ENCODE data around the gene FSIP1. TPM values are rescaled to one million over a fixed set of nuclear protein-coding genes. Genes with fewer than 3 reads are reported as not detected.

Gene FSIP1
- total RNA-seq, 2 experiments from 2014 or later, result 0.21 to 0.27 TPM

DNA sequence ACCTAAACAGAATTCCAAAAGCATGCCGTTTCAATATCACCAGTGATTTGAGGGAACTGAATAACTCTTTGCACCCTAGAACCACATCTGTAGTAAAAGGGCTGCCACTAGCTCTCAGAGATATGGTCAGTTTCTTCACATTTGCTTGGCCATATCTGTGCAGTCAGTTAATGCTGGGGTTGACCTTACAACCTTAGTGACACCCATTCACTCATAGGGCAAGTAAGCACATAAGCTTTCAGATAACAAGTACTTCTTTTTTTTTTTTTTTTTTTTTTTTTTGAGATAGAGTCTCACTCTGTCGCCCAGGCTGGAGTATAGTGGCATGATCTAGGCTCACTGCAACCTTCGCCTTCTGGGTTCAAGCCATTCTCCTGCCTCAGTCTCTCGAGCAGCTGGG lies 20.4 kb upstream of the FSIP1 start:
- Mint-ChIP-seq H3K4me3 (no peak overlapping the region), H3K27ac (no peak overlapping the region)
- CTCF ChIA-PET, result interaction anchor here (0.7 kb wide), 1 partner anchor 205 kb away, joined by 5 read pairs; no protein-coding TSS in a partner anchor

DNA sequence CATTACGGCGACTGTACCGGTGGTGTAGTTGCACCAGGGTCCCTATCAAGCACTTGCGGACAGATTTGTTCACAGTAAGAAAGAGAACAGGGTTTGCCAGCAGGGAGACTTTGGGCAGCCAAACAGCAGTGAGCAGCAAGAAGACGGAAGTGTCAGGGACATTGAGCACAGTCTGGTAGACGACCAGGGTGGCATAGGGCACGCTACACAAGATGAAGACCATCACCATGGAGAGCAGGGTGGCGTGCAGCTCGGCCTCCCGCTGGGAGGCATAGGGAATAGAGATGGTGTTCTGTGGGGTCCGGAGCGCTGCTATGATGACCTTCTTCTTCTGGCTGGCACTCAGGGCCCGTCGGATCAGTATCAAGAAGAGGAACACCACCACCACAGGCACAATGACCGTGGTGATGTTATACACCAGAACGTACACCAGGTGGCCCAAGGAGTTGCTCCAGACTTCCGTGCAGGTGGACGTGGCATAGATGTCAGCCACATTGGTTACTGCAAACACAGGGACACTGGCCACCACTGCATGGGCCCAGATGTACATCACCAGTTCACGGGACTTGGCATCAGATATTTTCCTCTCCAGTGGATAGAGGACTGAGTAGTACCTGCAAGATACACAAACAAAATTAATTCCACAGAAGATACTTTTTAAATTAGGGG lies 19.1 kb upstream of the FSIP1 start:
- intact Hi-C loops (cut with micrococcal nuclease), result loop anchor here (1.0 kb wide), 1 partner anchor 74 kb away; no protein-coding TSS in a partner anchor
- CTCF ChIA-PET, result interaction anchor here (1.0 kb wide), 1 partner anchor 25 kb away, joined by 4 read pairs; no protein-coding TSS in a partner anchor
- H3K27me3 Mint-ChIP-seq (ENCODE audit: low read depth), result peaks cover 21% of the 10 kb centered on the region
- no peaks in the 10 kb centered on the region for H3K36me3 Mint-ChIP-seq (ENCODE audit: low read depth)
- no peaks in the 10 kb centered on the region for H3K4me1 Mint-ChIP-seq (ENCODE audit: low read depth)
- peak; percentile 34 for DNase-seq
- H3K27ac Mint-ChIP-seq, result no peak overlapping the region
- no peaks in the 10 kb centered on the region for H3K9me3 Mint-ChIP-seq
- H3K4me3 Mint-ChIP-seq, result no peak overlapping the region

More for the DNA sequence above, 20.4 kb upstream of the FSIP1 start:
- Mint-ChIP-seq H3K9me3 (no peaks in the 10 kb centered on the region), H3K4me1 (ENCODE audit: low read depth) (no peaks in the 10 kb centered on the region), H3K27me3 (ENCODE audit: low read depth) (peaks cover 18% of the 10 kb centered on the region), H3K36me3 (ENCODE audit: low read depth) (no peaks in the 10 kb centered on the region)
- intact Hi-C loops (cut with micrococcal nuclease), result no loop called here
- DNase-seq, result no peak

DNA sequence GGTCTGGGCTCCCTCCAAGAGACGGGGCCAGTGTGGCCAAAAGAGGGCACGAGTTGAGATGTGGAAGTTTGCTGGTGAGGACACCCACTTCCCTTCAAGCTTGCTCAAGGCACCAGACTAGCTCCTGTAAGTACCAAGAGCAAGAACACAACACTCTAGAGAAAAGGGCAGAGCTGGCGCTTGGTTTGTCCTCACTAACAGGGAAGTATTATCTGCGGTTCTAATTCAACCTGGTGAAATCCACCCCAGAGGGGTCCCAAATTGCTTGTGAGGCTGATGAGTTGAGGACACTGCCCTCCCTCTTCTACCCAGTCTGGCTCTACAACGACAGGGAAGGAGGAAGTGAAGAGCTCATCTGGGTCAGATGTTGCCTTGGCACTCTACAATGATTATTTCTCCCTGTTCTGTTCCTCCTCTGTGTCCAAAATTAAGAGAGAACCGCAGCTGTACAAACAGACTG lies 16.9 kb upstream of the FSIP1 start:
- CTCF ChIA-PET, result interaction anchor here (1.3 kb wide), 1 partner anchor 474 kb away, joined by 3 read pairs; no protein-coding TSS in a partner anchor
- no peaks in the 10 kb centered on the region for H3K4me1 Mint-ChIP-seq (ENCODE audit: low read depth)
- intact Hi-C loops (cut with micrococcal nuclease), result no loop called here

DNA sequence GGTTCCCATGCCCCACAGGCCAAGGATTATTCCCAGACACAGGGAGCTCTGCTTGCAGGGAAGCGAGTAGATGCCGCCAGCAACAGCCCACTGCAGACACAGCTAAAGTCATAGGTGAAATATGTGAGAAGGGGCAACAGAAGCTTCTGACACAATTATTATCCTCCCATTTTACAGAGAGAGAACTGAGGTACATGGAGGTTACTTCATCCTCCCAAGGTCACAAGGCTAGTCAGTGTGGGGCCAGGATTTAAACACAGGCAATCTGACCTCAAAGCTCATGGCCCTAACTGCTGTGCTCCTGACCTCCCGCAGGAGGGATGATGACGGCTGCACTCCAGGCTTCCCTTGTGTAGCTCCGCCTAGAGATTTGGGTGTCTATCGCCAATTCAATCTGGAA lies 15.7 kb upstream of the FSIP1 start:
- Mint-ChIP-seq H3K36me3 (ENCODE audit: low read depth) (no peaks in the 10 kb centered on the region), H3K4me1 (ENCODE audit: low read depth) (no peaks in the 10 kb centered on the region)

More for the DNA sequence above, 16.9 kb upstream of the FSIP1 start:
- Mint-ChIP-seq H3K36me3 (ENCODE audit: low read depth) (no peaks in the 10 kb centered on the region), H3K4me3 (no peak overlapping the region), H3K9me3 (no peaks in the 10 kb centered on the region), H3K27ac (no peak overlapping the region), H3K27me3 (ENCODE audit: low read depth) (peaks cover 33% of the 10 kb centered on the region)
- DNase-seq, result no peak

DNA sequence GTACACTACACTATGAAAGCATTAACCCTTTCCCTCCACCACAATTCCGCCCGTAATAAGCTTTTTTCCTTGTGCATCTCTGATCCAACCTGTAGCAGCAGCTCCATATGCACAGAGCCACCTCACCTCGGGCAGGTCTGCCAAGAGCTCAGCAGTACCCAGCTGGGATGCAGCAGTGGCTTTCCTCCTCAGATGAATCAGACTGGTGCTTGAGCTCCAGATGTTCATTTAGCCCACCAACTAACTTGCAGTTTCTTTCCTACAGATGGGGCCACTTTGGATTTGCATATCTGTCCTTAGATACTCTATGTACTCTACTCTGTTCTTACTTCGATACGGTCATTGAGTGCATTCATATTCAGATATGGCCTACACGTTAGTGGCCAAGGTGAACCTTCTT lies 14.8 kb upstream of the FSIP1 start:
- Mint-ChIP-seq H3K9me3 (no peaks in the 10 kb centered on the region), H3K4me1 (ENCODE audit: low read depth) (no peaks in the 10 kb centered on the region), H3K27me3 (ENCODE audit: low read depth) (peaks cover 33% of the 10 kb centered on the region), H3K27ac (no peak overlapping the region), H3K4me3 (no peak overlapping the region), H3K36me3 (ENCODE audit: low read depth) (no peaks in the 10 kb centered on the region)
- DNase-seq, result no peak
- intact Hi-C loops (cut with micrococcal nuclease), result no loop called here
- CTCF ChIA-PET, result interaction anchor here (0.6 kb wide), 1 partner anchor 262 kb away, joined by 4 read pairs; no protein-coding TSS in a partner anchor

More for the DNA sequence above, 15.7 kb upstream of the FSIP1 start:
- Mint-ChIP-seq H3K27ac (no peak overlapping the region), H3K4me3 (no peak overlapping the region), H3K27me3 (ENCODE audit: low read depth) (peaks cover 33% of the 10 kb centered on the region), H3K9me3 (no peaks in the 10 kb centered on the region)
- DNase-seq, result no peak
- intact Hi-C loops (cut with micrococcal nuclease), result no loop called here
- CTCF ChIA-PET, result no interaction called here

DNA sequence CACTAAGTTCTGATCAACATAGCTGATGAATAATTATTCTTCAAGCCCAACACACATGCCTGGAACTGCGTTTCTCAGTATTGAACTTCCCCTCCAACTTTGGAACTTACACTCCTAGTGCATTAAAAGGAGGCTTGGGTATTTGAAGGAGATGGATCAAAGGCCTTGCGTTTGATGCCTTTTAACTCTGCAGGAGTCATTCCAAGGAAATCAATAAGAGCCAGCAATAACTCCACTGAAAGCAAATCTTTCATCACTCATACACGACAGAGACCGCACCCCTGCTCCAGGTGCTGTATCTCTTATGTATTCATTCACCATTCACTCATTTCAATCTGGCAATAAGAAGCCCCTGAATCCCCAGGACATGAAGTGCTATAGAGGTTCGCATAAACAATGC lies 14.0 kb upstream of the FSIP1 start:
- H3K36me3 Mint-ChIP-seq (ENCODE audit: low read depth), result no peaks in the 10 kb centered on the region
- H3K9me3 Mint-ChIP-seq, result no peaks in the 10 kb centered on the region
- CTCF ChIA-PET, result no interaction called here
- H3K27ac Mint-ChIP-seq, result no peak overlapping the region
- no peak for DNase-seq
- intact Hi-C loops (cut with micrococcal nuclease), result no loop called here
- no peaks in the 10 kb centered on the region for H3K4me1 Mint-ChIP-seq (ENCODE audit: low read depth)
- H3K4me3 Mint-ChIP-seq, result no peak overlapping the region
- H3K27me3 Mint-ChIP-seq (ENCODE audit: low read depth), result peaks cover 32% of the 10 kb centered on the region

DNA sequence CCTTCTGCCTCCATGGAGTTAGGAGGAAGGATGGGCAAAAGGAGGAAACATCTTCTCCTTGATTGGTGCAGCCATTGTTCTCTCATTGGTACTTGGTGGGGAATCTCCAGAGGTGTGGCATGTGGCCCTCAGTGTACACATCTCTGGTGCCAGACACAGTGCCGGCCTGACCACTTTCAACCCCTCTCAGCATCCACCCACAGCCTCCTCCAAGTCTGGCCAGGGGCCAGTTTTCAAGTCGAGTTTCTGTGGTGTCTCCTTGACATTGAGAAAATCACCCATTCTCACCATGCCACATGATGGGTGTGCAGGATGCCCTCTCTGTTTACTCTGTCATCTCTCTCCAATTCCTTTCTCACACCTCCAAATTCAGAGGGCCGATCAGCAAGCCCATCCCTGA lies 12.8 kb upstream of the FSIP1 start:
- CTCF ChIA-PET, result no interaction called here
- Mint-ChIP-seq H3K27me3 (ENCODE audit: low read depth) (peaks cover 24% of the 10 kb centered on the region), H3K4me1 (ENCODE audit: low read depth) (no peaks in the 10 kb centered on the region), H3K4me3 (no peak overlapping the region), H3K36me3 (ENCODE audit: low read depth) (no peaks in the 10 kb centered on the region), H3K27ac (no peak overlapping the region), H3K9me3 (no peaks in the 10 kb centered on the region)
- DNase-seq, result no peak
- intact Hi-C loops (cut with micrococcal nuclease), result no loop called here

DNA sequence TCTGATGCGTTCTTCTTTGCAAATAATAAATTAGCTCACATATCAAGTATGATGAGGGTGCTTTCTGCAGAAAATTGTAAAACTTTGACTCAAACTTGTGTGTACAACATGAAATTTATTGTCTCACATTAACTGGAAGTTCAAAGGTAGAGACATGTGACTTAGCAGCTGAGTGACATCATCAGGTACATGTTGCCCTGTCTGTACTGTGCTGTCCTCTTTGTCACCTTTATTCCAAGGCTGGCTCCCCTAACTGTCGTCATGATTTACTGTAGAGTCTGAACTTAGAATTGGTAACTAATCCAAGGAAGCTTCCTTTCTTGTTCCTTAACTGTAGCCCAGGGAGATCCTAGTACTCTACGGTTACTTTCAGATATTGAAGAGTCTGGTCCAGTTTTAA lies 12.3 kb upstream of the FSIP1 start:
- no peaks in the 10 kb centered on the region for H3K4me1 Mint-ChIP-seq (ENCODE audit: low read depth)
- H3K27ac Mint-ChIP-seq, result no peak overlapping the region
- intact Hi-C loops (cut with micrococcal nuclease), result no loop called here
- no peaks in the 10 kb centered on the region for H3K36me3 Mint-ChIP-seq (ENCODE audit: low read depth)
- no peak overlapping the region for H3K4me3 Mint-ChIP-seq
- CTCF ChIA-PET, result no interaction called here
- DNase-seq, result no peak
- H3K9me3 Mint-ChIP-seq, result no peaks in the 10 kb centered on the region
- peaks cover 21% of the 10 kb centered on the region for H3K27me3 Mint-ChIP-seq (ENCODE audit: low read depth)

DNA sequence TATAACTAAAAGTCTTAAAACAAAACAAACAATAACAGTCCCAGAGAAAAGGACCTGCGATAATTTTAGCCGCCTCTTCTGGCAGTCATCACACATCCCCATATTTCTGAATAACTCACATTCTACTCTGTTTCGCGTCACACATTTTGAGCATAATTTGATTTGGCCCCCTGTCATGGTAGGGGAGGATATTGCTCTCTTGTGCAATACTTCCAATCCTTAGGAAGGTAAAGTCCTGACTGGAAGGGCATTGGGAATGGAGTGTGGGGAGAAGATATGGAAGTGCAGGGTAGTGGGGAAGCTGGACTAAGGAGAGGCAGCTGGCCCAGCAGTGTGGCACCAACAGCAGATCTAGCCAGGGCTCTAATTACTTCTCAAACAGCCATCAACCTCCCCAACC lies 11.3 kb upstream of the FSIP1 start:
- Mint-ChIP-seq H3K4me3 (no peak overlapping the region), H3K4me1 (ENCODE audit: low read depth) (no peaks in the 10 kb centered on the region), H3K27me3 (ENCODE audit: low read depth) (peaks cover 21% of the 10 kb centered on the region), H3K36me3 (ENCODE audit: low read depth) (no peaks in the 10 kb centered on the region), H3K27ac (no peak overlapping the region), H3K9me3 (no peaks in the 10 kb centered on the region)
- intact Hi-C loops (cut with micrococcal nuclease), result no loop called here
- DNase-seq, result no peak
- CTCF ChIA-PET, result no interaction called here

DNA sequence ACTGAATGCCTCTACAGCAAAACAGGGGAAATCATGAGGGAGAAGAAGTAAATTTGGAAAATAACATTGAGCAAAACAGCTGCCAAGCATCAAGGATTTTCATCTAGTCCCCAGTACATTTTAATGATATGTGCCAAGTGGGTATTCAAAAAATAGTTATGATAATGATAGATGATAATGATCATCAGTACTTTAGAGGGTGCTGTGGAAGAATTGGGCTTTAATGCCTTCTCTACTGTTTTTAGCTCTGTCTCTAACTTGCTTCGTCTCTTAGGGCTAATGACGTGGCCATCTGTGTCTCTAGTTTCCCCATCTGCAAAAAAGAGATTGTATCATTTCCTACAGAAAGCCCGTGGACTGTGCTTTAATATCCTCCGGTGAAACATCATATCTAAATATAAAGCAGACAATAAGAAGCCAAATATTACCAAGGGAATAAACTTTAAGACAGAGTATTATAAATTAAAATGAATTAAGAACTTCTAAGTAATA lies 10.2 kb upstream of the FSIP1 start:
- H3K36me3 Mint-ChIP-seq (ENCODE audit: low read depth), result peaks cover under 1% of the 10 kb centered on the region
- DNase-seq, result no peak
- H3K9me3 Mint-ChIP-seq, result no peaks in the 10 kb centered on the region
- peaks cover 16% of the 10 kb centered on the region for H3K27me3 Mint-ChIP-seq (ENCODE audit: low read depth)
- H3K27ac Mint-ChIP-seq, result no peak overlapping the region
- H3K4me3 Mint-ChIP-seq, result no peak overlapping the region
- H3K4me1 Mint-ChIP-seq (ENCODE audit: low read depth), result peaks cover 8% of the 10 kb centered on the region
- CTCF ChIA-PET, result no interaction called here
- intact Hi-C loops (cut with micrococcal nuclease), result no loop called here

DNA sequence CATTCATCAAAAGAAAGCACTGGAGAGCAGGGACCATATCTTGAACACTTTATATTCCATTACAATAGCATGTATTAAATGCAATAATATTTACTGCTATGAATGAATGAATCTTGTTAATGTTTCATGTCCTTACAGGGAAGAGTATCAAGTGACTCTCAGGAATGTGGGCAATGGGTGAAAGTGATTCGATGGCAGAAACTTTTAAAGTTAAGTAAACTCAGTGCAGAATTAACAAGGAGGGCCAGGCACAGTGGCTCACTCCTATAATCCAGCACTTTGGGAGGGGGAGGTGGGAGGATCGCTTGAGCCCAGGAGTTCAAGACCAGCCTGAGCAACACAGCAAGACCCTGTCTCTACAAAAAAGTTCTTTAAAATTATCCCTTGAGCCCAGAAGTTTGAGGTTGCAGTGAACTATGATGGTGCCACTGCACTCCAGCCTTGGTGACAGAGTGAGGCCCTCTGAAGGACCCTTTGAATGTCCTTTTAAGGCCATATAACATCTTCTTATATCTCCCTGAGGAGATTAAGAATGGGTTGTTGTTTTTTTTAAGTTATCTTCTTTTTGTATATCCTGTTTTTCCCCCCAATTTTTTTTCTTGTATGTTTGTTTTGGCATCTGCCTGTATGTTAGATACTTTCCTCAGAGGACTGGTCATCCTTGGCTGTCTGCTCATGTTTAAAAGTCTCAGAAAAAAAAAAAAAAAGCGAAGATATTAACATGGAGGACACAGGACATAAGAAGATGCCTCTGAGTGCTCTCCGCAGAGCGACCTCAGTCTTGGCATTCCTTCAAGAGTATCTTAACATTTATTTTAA lies 9.6 kb upstream of the FSIP1 start:
- Mint-ChIP-seq H3K9me3 (no peaks in the 10 kb centered on the region), H3K4me1 (ENCODE audit: low read depth) (peaks cover 11% of the 10 kb centered on the region), H3K4me3 (no peak overlapping the region), H3K27ac (no peak overlapping the region), H3K36me3 (ENCODE audit: low read depth) (peaks cover 3% of the 10 kb centered on the region), H3K27me3 (ENCODE audit: low read depth) (peaks cover 12% of the 10 kb centered on the region)
- CTCF ChIA-PET, result no interaction called here
- intact Hi-C loops (cut with micrococcal nuclease), result no loop called here
- DNase-seq, result no peak

DNA sequence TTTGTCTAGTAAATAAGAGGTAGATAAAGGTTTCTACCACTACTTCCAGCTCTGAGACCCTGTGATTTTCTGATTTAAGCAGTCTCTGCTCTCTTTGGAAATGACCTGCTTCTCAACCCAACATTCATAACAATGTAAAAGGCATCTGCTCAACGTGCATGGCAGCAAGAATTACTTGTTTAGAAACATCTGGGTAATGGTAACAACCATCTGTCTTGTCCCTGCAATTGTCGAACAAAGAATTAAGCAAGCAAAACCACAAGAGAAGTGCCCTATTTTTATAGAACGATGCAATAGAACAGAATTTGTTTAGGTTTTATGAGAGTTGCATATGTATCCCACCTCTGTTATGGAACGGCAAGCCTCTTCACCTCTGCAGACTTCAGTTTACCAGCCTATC lies 7.1 kb upstream of the FSIP1 start:
- Mint-ChIP-seq H3K27me3 (ENCODE audit: low read depth) (no peaks in the 10 kb centered on the region), H3K9me3 (no peaks in the 10 kb centered on the region), H3K4me1 (ENCODE audit: low read depth) (peaks cover 29% of the 10 kb centered on the region), H3K4me3 (no peak overlapping the region), H3K27ac (no peak overlapping the region), H3K36me3 (ENCODE audit: low read depth) (peaks cover 3% of the 10 kb centered on the region)
- no peak for DNase-seq
- CTCF ChIA-PET, result interaction anchor here (1.3 to 2.7 kb wide), 3 partner anchors 85 to 485 kb away, joined by 4 to 9 read pairs (median 5); partner anchors contain the start of gene EIF2AK4
- intact Hi-C loops (cut with micrococcal nuclease), result loop anchor here (10.0 kb wide), 2 partner anchors 1225 to 1725 kb away; partner anchors contain the start of gene RASGRP1
